Transverse colon (tissue), 4 donors: Measurements from ENCODE around the gene GMDS. TPM values are rescaled to one million over a fixed set of nuclear protein-coding genes. Genes with fewer than 3 reads are reported as not detected.

Experiments used
- DNase-seq: peaks from one replicate; pipeline ENCODE4 v3.0.0-alpha.2; 2019
- H3K27ac ChIP-seq, 4 donors: fragments of 200-600 bp; sonication (generic); 2 replicates each; pipeline ENCODE4 v1.5.1; 2016 to 2018; ENCODE audit warnings: inconsistent platforms in 4 of 4
- H3K27me3 ChIP-seq: fragments of 200-600 bp; sonication (generic); 2 replicates; pipeline ENCODE4 v1.5.1; 2017; ENCODE audit warnings: inconsistent platforms
- H3K36me3 ChIP-seq, 4 donors: fragments of 200-600 bp; sonication (generic); 2 replicates each; pipeline ENCODE4 v1.5.1; 2017 to 2019; ENCODE audit warnings: inconsistent platforms in 4 of 4
- H3K4me1 ChIP-seq, 4 donors: fragments of 200-600 bp; sonication (generic); 2 replicates each; pipeline ENCODE4 v1.5.1; 2017 to 2020; ENCODE audit warnings: inconsistent platforms in 4 of 4
- H3K4me3 ChIP-seq, 4 donors: fragments of 200-600 bp; sonication (generic); 1 replicate in 1 of 4; 2 replicates in 3 of 4; pipeline versions ENCODE4 v1.5.1 to v1.6.1; 2017 to 2019; ENCODE audit warnings: inconsistent platforms in 4 of 4
- H3K9me3 ChIP-seq, 2 donors: fragments of 200-600 bp; sonication (generic); 2 replicates each; pipeline ENCODE4 v1.5.1; 2017 to 2019; ENCODE audit warnings: inconsistent platforms in 2 of 2
- EP300 ChIP-seq: sonication (generic); formaldehyde crosslinking; IDR thresholded peaks from one replicate; pipeline ENCODE4 v1.6.1; 2017; ENCODE audit warnings: antibody characterized with exemption, low read depth
- POLR2A ChIP-seq: fragments of 450-650 bp; IDR thresholded peaks from one replicate; pipeline ENCODE4 v1.6.1; 2016; ENCODE audit warnings: antibody characterized with exemption, mild to moderate bottlenecking, moderate library complexity
- POLR2AphosphoS5 ChIP-seq, 3 donors: sonication (generic); formaldehyde crosslinking; IDR thresholded peaks; one replicate each; pipeline ENCODE4 v1.6.1; 2016; ENCODE audit warnings: antibody characterized with exemption in 3 of 3
- WGBS, 2 donors: methylation state at CpG; one replicate each; pipeline ENCODE4 v1.1.5; 2018; ENCODE audit warnings: low coverage in 1 of 2; 5-methylcytosine and 5-hydroxymethylcytosine counted together
- in situ Hi-C, 4 donors: fragments of 200-750 bp; cut with MboI; loops; one replicate each; pipeline versions ENCODE4 v1.15.0 to v1.15.1; 2017; ENCODE audit warnings: low sequenced_read_pairs in 3 of 4, low pct_ligation_motif_present in 1 of 4, low pct_unique_long_range_greater_than_20kb in 1 of 4
- intact Hi-C: fragments of 100-400 bp; cut with DNase I; formaldehyde crosslinking; loops from one replicate; pipeline ENCODE4 v1.15.1; 2023; ENCODE audit warnings: low total_unique reads
- total RNA-seq, 4 donors: library from RNA; depleted of rRNA; stranded (reverse); fragments of >200 nt; gene quantifications; one replicate each; pipeline ENCODE4 v1.1.0, GENCODE V29; 2016
- TF ChIP-seq, protein P1 (sequence below), 5 experiments: fragments of 200-600 bp in 3 of 5; fragments of 450-650 bp in 2 of 5; sonication (generic) in 3 of 5; IDR thresholded peaks; 1 replicate in 2 of 5; 2 replicates in 3 of 5; pipeline ENCODE4 v1.5.1; 2016 to 2017; ENCODE audit warnings: antibody characterized with exemption in 5 of 5, inconsistent platforms in 3 of 5, mild to moderate bottlenecking in 2 of 5, moderate library complexity in 1 of 5

The GMDS gene
- total RNA-seq, 4 donors from 2014 or later, result 66.2 to 546 (median 102) TPM

DNA sequence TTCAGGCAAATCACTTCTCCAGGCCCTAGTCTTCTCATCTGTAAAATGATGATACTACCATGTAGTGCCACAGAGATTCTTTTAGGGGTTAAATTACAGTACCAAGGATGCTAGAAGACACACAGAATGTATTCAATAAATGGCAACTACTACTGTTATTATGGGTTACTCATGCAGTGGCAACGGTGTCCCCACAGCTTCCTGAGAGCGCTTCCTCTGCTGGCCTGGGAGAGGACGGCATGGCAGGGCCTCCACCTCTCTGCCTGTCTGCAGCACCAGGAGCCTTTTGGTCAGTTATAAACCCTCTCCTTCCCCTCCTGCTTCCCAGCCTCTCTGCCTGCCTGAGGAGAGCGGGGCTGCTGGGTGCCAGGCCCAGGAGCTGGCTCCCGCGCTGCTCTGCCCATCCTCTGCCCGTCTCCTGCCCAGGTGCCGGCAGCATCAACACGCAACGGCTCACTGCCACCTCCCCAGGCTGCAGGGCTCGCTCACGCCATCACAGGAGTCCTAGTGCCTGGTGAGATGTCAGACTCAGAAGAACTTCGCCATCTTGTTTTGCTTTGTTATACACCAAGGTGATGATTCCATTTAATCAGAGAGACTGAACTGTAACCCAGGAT is 465.0 kb downstream of the GMDS start:
- intact Hi-C loops (no loop called here), in situ Hi-C loops (no loop called here)
- Histone ChIP-seq H3K27ac (no peak overlapping the region), H3K27me3 (no peaks in the 10 kb centered on the region), H3K4me3 (no peak overlapping the region), H3K4me1 (no peaks in the 10 kb centered on the region), H3K36me3 (no peaks in the 10 kb centered on the region), H3K9me3 (no peaks in the 10 kb centered on the region)
- 87 to 95% methylated on average over 3 to 13 of the region's 13 CpGs for WGBS, 2 donors
- no peak for DNase-seq
- TF ChIP-seq, protein P1, sequence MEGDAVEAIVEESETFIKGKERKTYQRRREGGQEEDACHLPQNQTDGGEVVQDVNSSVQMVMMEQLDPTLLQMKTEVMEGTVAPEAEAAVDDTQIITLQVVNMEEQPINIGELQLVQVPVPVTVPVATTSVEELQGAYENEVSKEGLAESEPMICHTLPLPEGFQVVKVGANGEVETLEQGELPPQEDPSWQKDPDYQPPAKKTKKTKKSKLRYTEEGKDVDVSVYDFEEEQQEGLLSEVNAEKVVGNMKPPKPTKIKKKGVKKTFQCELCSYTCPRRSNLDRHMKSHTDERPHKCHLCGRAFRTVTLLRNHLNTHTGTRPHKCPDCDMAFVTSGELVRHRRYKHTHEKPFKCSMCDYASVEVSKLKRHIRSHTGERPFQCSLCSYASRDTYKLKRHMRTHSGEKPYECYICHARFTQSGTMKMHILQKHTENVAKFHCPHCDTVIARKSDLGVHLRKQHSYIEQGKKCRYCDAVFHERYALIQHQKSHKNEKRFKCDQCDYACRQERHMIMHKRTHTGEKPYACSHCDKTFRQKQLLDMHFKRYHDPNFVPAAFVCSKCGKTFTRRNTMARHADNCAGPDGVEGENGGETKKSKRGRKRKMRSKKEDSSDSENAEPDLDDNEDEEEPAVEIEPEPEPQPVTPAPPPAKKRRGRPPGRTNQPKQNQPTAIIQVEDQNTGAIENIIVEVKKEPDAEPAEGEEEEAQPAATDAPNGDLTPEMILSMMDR (IDR thresholded peaks at IDR 0.05), result no peak
- TF ChIP-seq POLR2AphosphoS5 (IDR thresholded peaks at IDR 0.05), result no peak
- no peak for TF ChIP-seq EP300
- no peak for TF ChIP-seq POLR2A

DNA sequence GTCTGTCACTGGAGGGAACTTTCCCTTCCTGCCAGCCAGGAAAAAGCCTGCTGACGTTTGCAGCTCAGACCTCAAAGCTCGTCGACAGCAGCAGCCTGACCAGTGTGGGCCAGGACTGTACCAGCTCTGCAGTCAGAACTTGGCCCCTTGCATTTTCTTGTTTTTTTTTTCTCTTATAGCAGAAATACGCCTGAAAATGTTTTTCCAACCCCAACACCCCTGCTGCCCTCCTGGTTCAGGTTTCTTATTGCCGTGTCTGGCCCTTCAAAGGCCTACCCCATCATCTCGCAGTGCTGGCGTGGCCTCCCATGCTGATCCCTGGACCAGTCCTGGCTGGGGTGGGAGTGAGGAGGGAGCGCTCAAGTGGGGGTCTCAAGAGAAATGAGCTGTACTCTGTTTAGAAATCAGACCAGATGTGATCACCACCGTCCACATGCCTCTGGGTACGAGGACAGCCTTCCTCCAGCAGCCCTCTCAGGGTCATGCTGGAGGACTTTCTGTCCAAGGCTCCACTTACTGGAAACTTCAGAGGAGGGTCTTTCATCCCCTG is 466.6 kb downstream of the GMDS start:
- DNase-seq, result no peak
- no peak overlapping the region for H3K27ac ChIP-seq
- WGBS, 2 donors, result 87% methylated on average over 10 of the region's 10 CpGs; no CpG with 5 or more reads in 1 of the 2 donors

DNA sequence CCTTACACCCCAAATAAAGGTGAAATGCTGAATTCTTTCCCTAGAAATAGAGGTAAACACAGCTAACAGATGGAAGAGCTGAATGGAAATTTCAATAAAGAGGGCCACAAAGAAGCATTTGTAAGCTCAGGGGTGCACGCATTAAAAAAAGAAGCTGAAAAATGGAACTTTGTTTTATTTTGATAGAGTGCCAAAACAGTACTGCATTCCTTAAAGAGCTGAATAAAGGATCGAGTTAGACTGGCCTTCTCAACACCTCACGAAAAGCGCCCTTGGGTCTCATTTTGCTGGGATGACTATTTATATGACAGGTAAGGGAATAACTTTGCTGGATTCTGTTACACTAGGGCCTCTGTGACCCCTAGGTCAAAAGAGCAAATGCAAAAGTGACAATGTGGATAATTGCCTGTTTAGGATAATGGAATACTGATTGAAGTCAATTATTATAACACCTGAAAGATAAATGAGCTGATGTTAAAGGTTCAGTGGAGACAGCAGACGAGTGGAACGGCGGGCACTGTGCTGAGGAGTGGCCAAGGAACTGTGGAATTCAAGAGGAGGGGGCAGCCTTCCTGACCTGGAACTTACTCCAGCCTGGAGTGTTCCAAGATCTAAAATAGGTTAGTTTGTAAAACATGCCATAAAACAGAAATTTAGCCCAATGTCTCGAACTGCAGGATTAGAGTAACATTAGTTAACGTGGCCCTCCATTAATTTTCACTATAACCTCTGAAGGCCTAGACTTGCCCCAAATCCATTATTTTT is 467.3 kb downstream of the GMDS start:
- TF ChIP-seq, protein P1 (IDR thresholded peaks at IDR 0.05), result no peak
- TF ChIP-seq EP300 (no peak), POLR2A (no peak), POLR2AphosphoS5 (IDR thresholded peaks at IDR 0.05) (no peak)
- DNase-seq, result no peak
- H3K4me1 ChIP-seq, result peaks cover 0 to 5% (median 0%) of the 10 kb centered on the region in 4 donors
- no peaks in the 10 kb centered on the region for H3K9me3 ChIP-seq
- intact Hi-C loops (no loop called here), in situ Hi-C loops (no loop called here)
- no peak overlapping the region for H3K27ac ChIP-seq
- 89 to 90% methylated on average over 9 of the region's 9 CpGs for WGBS, 2 donors
- H3K4me3 ChIP-seq, result no peak overlapping the region
- H3K27me3 ChIP-seq, result no peaks in the 10 kb centered on the region
- H3K36me3 ChIP-seq, result no peaks in the 10 kb centered on the region

More for the DNA sequence above, 466.6 kb downstream of the GMDS start:
- Histone ChIP-seq H3K9me3 (no peaks in the 10 kb centered on the region), H3K4me1 (peaks cover 0 to 4% (median 0%) of the 10 kb centered on the region in 4 donors), H3K4me3 (no peak overlapping the region), H3K27me3 (no peaks in the 10 kb centered on the region), H3K36me3 (no peaks in the 10 kb centered on the region)
- intact Hi-C loops, result no loop called here
- in situ Hi-C loops, result no loop called here
- TF ChIP-seq POLR2AphosphoS5 (IDR thresholded peaks at IDR 0.05) (no peak), EP300 (no peak), POLR2A (no peak)
- TF ChIP-seq, protein P1 (IDR thresholded peaks at IDR 0.05), result no peak

DNA sequence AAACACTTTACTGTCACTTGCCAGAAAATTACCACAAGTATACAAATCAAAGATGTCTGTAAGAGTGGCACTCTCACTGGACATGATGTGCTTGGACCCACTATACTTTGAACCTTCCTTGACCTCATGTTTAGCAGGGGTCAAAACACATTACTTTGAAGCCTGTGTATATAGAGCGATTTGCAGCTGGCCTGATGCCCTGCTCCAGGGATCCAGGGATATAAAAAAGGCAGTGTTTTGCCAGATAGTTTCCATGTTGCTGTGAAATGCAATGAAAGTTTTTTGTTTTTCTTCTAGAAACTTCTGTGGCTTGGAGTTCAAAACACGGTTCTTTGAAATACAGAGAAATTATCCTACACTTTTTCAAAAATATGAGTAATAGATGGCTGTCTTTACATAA is 470.0 kb downstream of the GMDS start:
- intact Hi-C loops, result no loop called here
- in situ Hi-C loops, result no loop called here

More for the DNA sequence above, 470.0 kb downstream of the GMDS start:
- H3K9me3 ChIP-seq, result no peaks in the 10 kb centered on the region
- no peaks in the 10 kb centered on the region for H3K27me3 ChIP-seq
- H3K4me3 ChIP-seq, result no peak overlapping the region
- WGBS, 2 donors, result 86 to 88% methylated on average over 2 of the region's 2 CpGs
- TF ChIP-seq, protein P1 (IDR thresholded peaks at IDR 0.05), result no peak
- no peak for TF ChIP-seq POLR2A
- peaks cover 0 to 5% (median 0%) of the 10 kb centered on the region in 4 donors for H3K4me1 ChIP-seq
- no peak overlapping the region for H3K27ac ChIP-seq
- no peak for DNase-seq
- H3K36me3 ChIP-seq, result no peaks in the 10 kb centered on the region
